ENCODE measurements around the gene GSN. TPM values are rescaled to one million over a fixed set of nuclear protein-coding genes. Genes with fewer than 3 reads are reported as not detected.

GSN gene
- total and polyA plus RNA-seq, 9 of the 15 experiments (the other 6 are each of a cell fraction or from before 2014, with no cell fraction given), result 0.39 to 16.6 (median 8.2) TPM

GRCh38 chr9:121367306-121368137 lies 99.6 kb downstream of the GSN start:
- ATAC-seq (no peak), DNase-seq (ENCODE audit: extremely low read depth in 1 of 4, low spot score in 3 of 4) (no peak), FAIRE-seq (no peak)
- Histone ChIP-seq H3K27ac (ENCODE audit: extremely low read depth, low read depth, low read length) (no peak overlapping the region), H3K9me3 (replicated peaks; ENCODE audit: control insufficient read depth, insufficient read depth, low read depth, low read length) (no peaks in the 10 kb centered on the region), H4K20me1 (replicated peaks; ENCODE audit: control insufficient read depth, insufficient read depth, low read length) (no peaks in the 10 kb centered on the region), H3K9me1 (ENCODE audit: control insufficient read depth, insufficient read depth, low read length) (no peaks in the 10 kb centered on the region), H3K4me1 (replicated peaks in 1 of 2; ENCODE audit: control insufficient read depth in 2 of 2, insufficient read depth in 2 of 2, low read length in 2 of 2) (peaks cover 18 to 23% of the 10 kb centered on the region in 2 experiments), H3K4me2 (ENCODE audit: insufficient read depth, low read length) (no peak overlapping the region), H3K9ac (ENCODE audit: insufficient read depth in 1 of 2, low read depth in 2 of 2, low read length in 2 of 2) (no peak overlapping the region), H3K79me2 (ENCODE audit: control insufficient read depth, insufficient read depth, low read length) (peaks cover 68% of the 10 kb centered on the region), H3K4me3 (no peak overlapping the region), H3K27me3 (ENCODE audit: control insufficient read depth in 2 of 2, insufficient read depth in 2 of 2, low read length in 2 of 2) (no peaks in the 10 kb centered on the region), H2AFZ (ENCODE audit: low read depth, low read length) (no peak overlapping the region), H3K36me3 (ENCODE audit: control insufficient read depth, insufficient read depth, low read length) (peaks cover 7% of the 10 kb centered on the region; the same call in 1 of the 3 replicates)
- CTCF ChIA-PET (ENCODE audit: low intra/inter-chr PET ratio), result no interaction called here
- POLR2A ChIA-PET, result interaction anchor here (0.8 kb wide), 1 partner anchor 17 kb away, joined by 3 read pairs; no protein-coding TSS in a partner anchor
- intact Hi-C loops (cut with micrococcal nuclease), result no loop called here
- in situ Hi-C loops (cut with MboI), result no loop called here
- WGBS (ENCODE audit: insufficient coverage, low coverage, missing lambda C conversion rate), result 80% methylated on average over 4 of the region's 4 CpGs
- BruUV-seq (replicated peaks), result no TSS peak
- TF ChIP-seq, protein P1, sequence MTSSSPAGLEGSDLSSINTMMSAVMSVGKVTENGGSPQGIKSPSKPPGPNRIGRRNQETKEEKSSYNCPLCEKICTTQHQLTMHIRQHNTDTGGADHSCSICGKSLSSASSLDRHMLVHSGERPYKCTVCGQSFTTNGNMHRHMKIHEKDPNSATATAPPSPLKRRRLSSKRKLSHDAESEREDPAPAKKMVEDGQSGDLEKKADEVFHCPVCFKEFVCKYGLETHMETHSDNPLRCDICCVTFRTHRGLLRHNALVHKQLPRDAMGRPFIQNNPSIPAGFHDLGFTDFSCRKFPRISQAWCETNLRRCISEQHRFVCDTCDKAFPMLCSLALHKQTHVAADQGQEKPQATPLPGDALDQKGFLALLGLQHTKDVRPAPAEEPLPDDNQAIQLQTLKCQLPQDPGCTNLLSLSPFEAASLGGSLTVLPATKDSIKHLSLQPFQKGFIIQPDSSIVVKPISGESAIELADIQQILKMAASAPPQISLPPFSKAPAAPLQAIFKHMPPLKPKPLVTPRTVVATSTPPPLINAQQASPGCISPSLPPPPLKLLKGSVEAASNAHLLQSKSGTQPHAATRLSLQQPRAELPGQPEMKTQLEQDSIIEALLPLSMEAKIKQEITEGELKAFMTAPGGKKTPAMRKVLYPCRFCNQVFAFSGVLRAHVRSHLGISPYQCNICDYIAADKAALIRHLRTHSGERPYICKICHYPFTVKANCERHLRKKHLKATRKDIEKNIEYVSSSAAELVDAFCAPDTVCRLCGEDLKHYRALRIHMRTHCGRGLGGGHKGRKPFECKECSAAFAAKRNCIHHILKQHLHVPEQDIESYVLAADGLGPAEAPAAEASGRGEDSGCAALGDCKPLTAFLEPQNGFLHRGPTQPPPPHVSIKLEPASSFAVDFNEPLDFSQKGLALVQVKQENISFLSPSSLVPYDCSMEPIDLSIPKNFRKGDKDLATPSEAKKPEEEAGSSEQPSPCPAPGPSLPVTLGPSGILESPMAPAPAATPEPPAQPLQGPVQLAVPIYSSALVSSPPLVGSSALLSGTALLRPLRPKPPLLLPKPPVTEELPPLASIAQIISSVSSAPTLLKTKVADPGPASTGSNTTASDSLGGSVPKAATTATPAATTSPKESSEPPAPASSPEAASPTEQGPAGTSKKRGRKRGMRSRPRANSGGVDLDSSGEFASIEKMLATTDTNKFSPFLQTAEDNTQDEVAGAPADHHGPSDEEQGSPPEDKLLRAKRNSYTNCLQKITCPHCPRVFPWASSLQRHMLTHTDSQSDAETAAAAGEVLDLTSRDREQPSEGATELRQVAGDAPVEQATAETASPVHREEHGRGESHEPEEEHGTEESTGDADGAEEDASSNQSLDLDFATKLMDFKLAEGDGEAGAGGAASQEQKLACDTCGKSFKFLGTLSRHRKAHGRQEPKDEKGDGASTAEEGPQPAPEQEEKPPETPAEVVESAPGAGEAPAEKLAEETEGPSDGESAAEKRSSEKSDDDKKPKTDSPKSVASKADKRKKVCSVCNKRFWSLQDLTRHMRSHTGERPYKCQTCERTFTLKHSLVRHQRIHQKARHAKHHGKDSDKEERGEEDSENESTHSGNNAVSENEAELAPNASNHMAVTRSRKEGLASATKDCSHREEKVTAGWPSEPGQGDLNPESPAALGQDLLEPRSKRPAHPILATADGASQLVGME (CRISPR knock-in tag; IDR thresholded peaks at IDR 0.05), result no peak
- no peak for TF ChIP-seq SNIP1 (IDR thresholded peaks at IDR 0.05; ENCODE audit: low read depth)
- TF ChIP-seq ZNF318 (IDR thresholded peaks at IDR 0.05; ENCODE audit: borderline replicate concordance in 1 of 2, low read depth in 1 of 2), result no peak

Measured in K562 (cell line).